T47D (cell line): Measurements from ENCODE around the gene SGMS1.

Experiments used
- DNase-seq, 2 experiments: peaks; one replicate each; pipeline versions ENCODE4 v3.0.0 to v3.0.0-alpha.2; 2011 to 2012; ENCODE audit warnings: low read depth in 1 of 2, low spot score in 1 of 2
- JUND ChIP-seq: IDR thresholded peaks from 2 replicates; pipeline ENCODE4 v1.6.1; 2012; ENCODE audit warnings: low read depth
- in situ Hi-C: cut with HindIII; loops from 2 replicates; pipeline ENCODE4 v1.10.0; 2016; ENCODE audit warnings: low sequenced_read_pairs, low pct_unique_long_range_greater_than_20kb

The SGMS1 gene

GRCh38 chr10:50627443-50627842 lies 3.7 kb upstream of the SGMS1 start:
- in situ Hi-C loops, result no loop called here
- TF ChIP-seq JUND, result no peak
- DNase-seq, result peak in 1 of 2 experiments; percentile 61

- no peak for TF ChIP-seq JUND
- in situ Hi-C loops, result no loop called here
- DNase-seq, result no peak
These were observed 1.9 kb upstream of the SGMS1 start for GRCh38 chr10:50625649-50626132.

- in situ Hi-C loops, result no loop called here
- no peak for TF ChIP-seq JUND
- DNase-seq, result peak; percentile 77 to 86
These were observed 1.2 kb upstream of the SGMS1 start for GRCh38 chr10:50624866-50625501.

GRCh38 chr10:50624413-50624865 lies 683 bp upstream of the SGMS1 start:
- TF ChIP-seq JUND, result peak; percentile 78
- in situ Hi-C loops, result no loop called here

GRCh38 chr10:50622706-50623662 lies 772 bp downstream of the SGMS1 start:
- DNase-seq, result peak; percentile 57 to 62
- no peak for TF ChIP-seq JUND
- in situ Hi-C loops, result no loop called here

More at GRCh38 chr10:50624413-50624865, 683 bp upstream of the SGMS1 start:
- DNase-seq, result peak; percentile 84 to 97

GRCh38 chr10:50621968-50622705 lies 1.6 kb downstream of the SGMS1 start:
- TF ChIP-seq JUND, result no peak
- DNase-seq, result peak; percentile 82 to 89
- in situ Hi-C loops, result no loop called here

- in situ Hi-C loops, result no loop called here
- TF ChIP-seq JUND, result no peak
- DNase-seq, result no peak
These were observed 2.9 kb downstream of the SGMS1 start for GRCh38 chr10:50620899-50621298.

GRCh38 chr10:50619882-50620281 lies 3.9 kb downstream of the SGMS1 start:
- in situ Hi-C loops, result no loop called here
- no peak for DNase-seq
- TF ChIP-seq JUND, result no peak

GRCh38 chr10:50619166-50619565 lies 4.6 kb downstream of the SGMS1 start:
- DNase-seq, result no peak
- in situ Hi-C loops, result no loop called here
- no peak for TF ChIP-seq JUND

GRCh38 chr10:50618624-50619023 lies 5.1 kb downstream of the SGMS1 start:
- TF ChIP-seq JUND, result no peak

GRCh38 chr10:50615658-50616057 lies 8.1 kb downstream of the SGMS1 start:
- DNase-seq, result no peak
- in situ Hi-C loops, result no loop called here
- no peak for TF ChIP-seq JUND

More at GRCh38 chr10:50618624-50619023, 5.1 kb downstream of the SGMS1 start:
- in situ Hi-C loops, result no loop called here
- DNase-seq, result no peak

GRCh38 chr10:50614444-50615137 lies 9.2 kb downstream of the SGMS1 start:
- in situ Hi-C loops, result no loop called here
- peak in 1 of 2 experiments; percentile 72 for DNase-seq
- TF ChIP-seq JUND, result no peak
